Glutamatergic neuron (in vitro differentiated cells): ENCODE measurements around the gene FBXO21. TPM values are rescaled to one million over a fixed set of nuclear protein-coding genes. Genes with fewer than 3 reads are reported as not detected.
"Not testable (repeated sequence)": the region's sequence is repeated elsewhere in the genome, so short reads cannot be mapped to it uniquely, and the experiment has no call there.

Experiments used
- DNase-seq: peaks from one replicate; pipeline ENCODE4 v3.0.0; 2022
- H3K27ac Mint-ChIP-seq: one replicate; pipeline ENCODE4 v1.8.0; 2020; ENCODE audit warnings: mild to moderate bottlenecking, mixed read lengths, inconsistent platforms; ENCODE audit not compliant: unreplicated experiment
- H3K27me3 Mint-ChIP-seq: one replicate; pipeline ENCODE4 v1.8.0; 2020; ENCODE audit warnings: mild to moderate bottlenecking, moderate library complexity, mixed read lengths, inconsistent platforms; ENCODE audit not compliant: unreplicated experiment
- H3K36me3 Mint-ChIP-seq: one replicate; pipeline ENCODE4 v1.8.0; 2020; ENCODE audit warnings: mild to moderate bottlenecking, mixed read lengths, inconsistent platforms; ENCODE audit not compliant: unreplicated experiment
- H3K4me1 Mint-ChIP-seq: one replicate; pipeline ENCODE4 v1.8.0; 2020; ENCODE audit warnings: mild to moderate bottlenecking, low read depth, mixed read lengths, inconsistent platforms; ENCODE audit not compliant: unreplicated experiment
- H3K4me3 Mint-ChIP-seq: one replicate; pipeline ENCODE4 v1.8.0; 2020; ENCODE audit warnings: mild to moderate bottlenecking, mixed read lengths, inconsistent platforms; ENCODE audit not compliant: unreplicated experiment
- H3K9me3 Mint-ChIP-seq: one replicate; pipeline ENCODE4 v1.8.0; 2020; ENCODE audit warnings: mild to moderate bottlenecking, moderate library complexity, mixed read lengths, inconsistent platforms; ENCODE audit not compliant: unreplicated experiment
- total RNA-seq: library from RNA; stranded (reverse); fragmentation: NEBNext Ultra II Directional; extraction: Animal tissue kit (Norgen Biotek cat#: 25700); gene quantifications from one replicate; pipeline ENCODE4 v1.2.1, GENCODE V29; 2021; ENCODE audit not compliant: unreplicated experiment
- TF ChIP-seq, protein P1 (sequence below): fragments of 200-600 bp; sonication (generic); IDR thresholded peaks from one replicate; pipeline ENCODE4 v1.5.0; 2021; ENCODE audit not compliant: partially characterized antibody, unreplicated experiment

The FBXO21 gene
- total RNA-seq, 1 donor from 2014 or later = 52.7 TPM

DNA sequence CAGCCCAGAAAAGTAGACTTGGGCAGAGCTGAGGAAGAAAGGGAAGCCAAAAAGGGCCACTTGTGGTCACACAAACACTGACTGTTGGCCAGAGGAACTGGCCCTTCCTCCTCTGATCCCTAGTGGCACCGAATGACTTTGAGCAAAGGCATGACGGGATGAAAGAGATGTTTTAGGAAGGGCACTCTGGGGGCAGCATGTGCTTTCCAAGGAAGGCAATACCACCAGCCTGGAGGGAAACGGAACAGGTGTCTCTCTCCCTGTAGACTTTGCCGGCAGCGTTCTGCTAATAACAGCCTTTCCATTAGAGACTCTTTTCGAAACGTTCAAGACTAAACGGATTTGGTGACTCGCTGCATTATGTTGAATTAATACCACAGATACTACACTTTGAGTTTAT lies 12.3 kb upstream of the FBXO21 start:
- no peaks in the 10 kb centered on the region for H3K4me1 Mint-ChIP-seq
- no peaks in the 10 kb centered on the region for H3K9me3 Mint-ChIP-seq
- TF ChIP-seq, protein P1, sequence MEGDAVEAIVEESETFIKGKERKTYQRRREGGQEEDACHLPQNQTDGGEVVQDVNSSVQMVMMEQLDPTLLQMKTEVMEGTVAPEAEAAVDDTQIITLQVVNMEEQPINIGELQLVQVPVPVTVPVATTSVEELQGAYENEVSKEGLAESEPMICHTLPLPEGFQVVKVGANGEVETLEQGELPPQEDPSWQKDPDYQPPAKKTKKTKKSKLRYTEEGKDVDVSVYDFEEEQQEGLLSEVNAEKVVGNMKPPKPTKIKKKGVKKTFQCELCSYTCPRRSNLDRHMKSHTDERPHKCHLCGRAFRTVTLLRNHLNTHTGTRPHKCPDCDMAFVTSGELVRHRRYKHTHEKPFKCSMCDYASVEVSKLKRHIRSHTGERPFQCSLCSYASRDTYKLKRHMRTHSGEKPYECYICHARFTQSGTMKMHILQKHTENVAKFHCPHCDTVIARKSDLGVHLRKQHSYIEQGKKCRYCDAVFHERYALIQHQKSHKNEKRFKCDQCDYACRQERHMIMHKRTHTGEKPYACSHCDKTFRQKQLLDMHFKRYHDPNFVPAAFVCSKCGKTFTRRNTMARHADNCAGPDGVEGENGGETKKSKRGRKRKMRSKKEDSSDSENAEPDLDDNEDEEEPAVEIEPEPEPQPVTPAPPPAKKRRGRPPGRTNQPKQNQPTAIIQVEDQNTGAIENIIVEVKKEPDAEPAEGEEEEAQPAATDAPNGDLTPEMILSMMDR = no peak
- H3K27ac Mint-ChIP-seq = no peak overlapping the region
- no peaks in the 10 kb centered on the region for H3K36me3 Mint-ChIP-seq
- DNase-seq = no peak
- peaks cover 2% of the 10 kb centered on the region for H3K27me3 Mint-ChIP-seq
- H3K4me3 Mint-ChIP-seq = no peak overlapping the region

DNA sequence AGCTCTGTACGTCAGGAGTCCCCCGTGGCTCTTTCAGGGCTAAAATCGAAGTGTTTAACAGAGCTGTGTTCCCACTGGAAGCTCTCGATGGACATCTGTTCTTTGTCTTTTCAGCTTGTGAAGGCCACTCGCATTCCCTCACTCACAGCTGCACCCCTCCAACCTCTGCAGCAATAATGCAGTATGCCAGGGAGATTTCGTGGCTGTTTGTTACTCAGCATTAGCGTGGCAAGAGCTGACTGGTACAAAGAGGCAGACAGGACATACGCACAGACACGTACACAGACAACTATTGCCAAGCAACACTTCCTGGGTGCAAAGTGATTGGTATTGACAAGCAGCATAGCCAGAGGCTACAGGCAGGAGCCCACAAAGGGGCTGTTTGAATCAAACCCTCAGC lies 11.8 kb upstream of the FBXO21 start:
- H3K4me3 Mint-ChIP-seq = no peak overlapping the region
- TF ChIP-seq, protein P1 = no peak
- DNase-seq = no peak
- no peak overlapping the region for H3K27ac Mint-ChIP-seq
- H3K4me1 Mint-ChIP-seq = no peaks in the 10 kb centered on the region
- no peaks in the 10 kb centered on the region for H3K36me3 Mint-ChIP-seq
- peaks cover 3% of the 10 kb centered on the region for H3K27me3 Mint-ChIP-seq
- H3K9me3 Mint-ChIP-seq = no peaks in the 10 kb centered on the region

GRCh38 chr12:117199956-117200744 lies 9.9 kb upstream of the FBXO21 start:
- not testable (repeated sequence) for H3K36me3 Mint-ChIP-seq, H3K4me3 Mint-ChIP-seq, H3K4me1 Mint-ChIP-seq, H3K27ac Mint-ChIP-seq, DNase-seq, H3K27me3 Mint-ChIP-seq, H3K9me3 Mint-ChIP-seq

DNA sequence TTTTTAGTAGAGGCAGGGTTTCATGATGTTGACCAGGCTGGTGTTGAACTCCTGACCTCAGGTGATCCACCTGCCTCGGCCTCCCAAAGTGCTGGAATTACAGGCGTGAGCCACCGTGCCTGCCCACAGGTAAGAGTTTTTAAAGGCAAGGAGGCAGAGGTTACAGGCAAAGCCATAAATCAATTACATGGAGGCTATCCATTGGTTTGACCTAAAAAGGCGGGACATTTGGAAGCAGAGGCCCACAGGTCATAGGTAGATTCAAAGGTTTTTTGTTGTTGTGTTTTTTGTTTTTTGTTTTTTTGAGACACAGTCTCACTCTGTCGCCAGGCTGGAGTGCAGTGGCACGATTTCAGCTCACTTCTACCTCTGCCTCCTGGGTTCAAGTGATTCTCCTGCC lies 6.1 kb upstream of the FBXO21 start:
- not testable (repeated sequence) for H3K4me1 Mint-ChIP-seq, H3K27me3 Mint-ChIP-seq, H3K9me3 Mint-ChIP-seq, H3K36me3 Mint-ChIP-seq, H3K27ac Mint-ChIP-seq, H3K4me3 Mint-ChIP-seq, DNase-seq

DNA sequence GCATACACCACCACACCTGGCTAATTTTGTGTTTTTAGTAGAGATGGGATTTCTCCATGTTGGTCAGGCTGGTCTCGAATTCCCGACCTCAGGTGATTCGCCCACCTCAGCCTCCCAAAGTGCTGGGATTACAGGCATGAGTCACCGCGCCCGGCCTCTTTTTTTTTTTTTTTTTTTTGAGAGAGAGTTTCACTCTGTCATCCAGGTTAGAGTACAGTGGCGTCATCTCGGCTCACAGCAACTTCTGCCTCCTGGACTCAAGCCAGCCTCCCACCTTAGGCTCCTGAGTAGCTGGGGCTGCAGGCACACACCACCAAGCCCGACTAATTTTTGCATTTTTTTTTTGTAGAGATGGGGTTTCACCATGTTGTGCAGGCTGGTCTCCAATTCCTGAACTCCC lies 4.8 kb upstream of the FBXO21 start:
- not testable (repeated sequence) for H3K27ac Mint-ChIP-seq, DNase-seq, H3K36me3 Mint-ChIP-seq, H3K27me3 Mint-ChIP-seq, H3K4me1 Mint-ChIP-seq, H3K9me3 Mint-ChIP-seq, H3K4me3 Mint-ChIP-seq

GRCh38 chr12:117193903-117194302 lies 3.6 kb upstream of the FBXO21 start:
- DNase-seq = no peak
- Mint-ChIP-seq H3K4me1 (peaks cover 3% of the 10 kb centered on the region), H3K9me3 (peaks cover 9% of the 10 kb centered on the region), H3K27ac (no peak overlapping the region), H3K36me3 (peaks cover 4% of the 10 kb centered on the region), H3K4me3 (no peak overlapping the region), H3K27me3 (peaks cover 4% of the 10 kb centered on the region)
- TF ChIP-seq, protein P1 = no peak

- not testable (repeated sequence) for H3K36me3 Mint-ChIP-seq, H3K9me3 Mint-ChIP-seq, H3K4me1 Mint-ChIP-seq, H3K4me3 Mint-ChIP-seq, DNase-seq, H3K27me3 Mint-ChIP-seq, H3K27ac Mint-ChIP-seq
These were observed 2.3 kb upstream of the FBXO21 start for GRCh38 chr12:117192581-117192980.
